ELR (cell line): ENCODE data around the gene DPM2.
A peak's percentile ranks its signal among the peaks of the same experiment; 100 is the strongest.

Experiments
- DNase-seq: peaks from one replicate; pipeline ENCODE4 v3.0.0-alpha.2; 2015; ENCODE audit warnings: low read depth

DPM2 gene

DNA sequence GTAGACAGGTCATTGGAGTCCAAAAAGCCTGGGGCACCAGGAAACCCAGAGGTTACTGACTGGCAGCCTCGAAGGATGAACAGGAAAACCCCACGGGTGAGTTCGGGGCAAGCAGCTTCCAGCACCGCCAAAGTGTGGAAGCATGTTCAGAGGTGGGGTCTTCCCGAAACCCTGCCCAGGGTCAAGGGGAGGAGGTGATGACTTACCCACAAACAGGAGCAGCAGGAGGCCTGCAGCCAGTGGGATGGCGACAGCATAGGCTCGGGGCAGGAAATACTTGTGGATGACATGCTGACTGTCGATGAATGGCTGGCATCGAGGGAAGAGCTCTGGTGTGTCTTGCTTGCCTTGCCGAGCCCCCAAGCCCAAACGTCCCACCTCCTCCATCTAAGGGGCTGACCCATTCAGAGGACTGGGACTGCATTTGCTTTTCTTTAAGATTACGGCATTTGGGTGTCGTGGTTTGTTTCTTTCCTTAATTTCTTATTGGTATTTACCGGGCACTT lies 1.3 kb downstream of the DPM2 start:
- no peak for DNase-seq

DNA sequence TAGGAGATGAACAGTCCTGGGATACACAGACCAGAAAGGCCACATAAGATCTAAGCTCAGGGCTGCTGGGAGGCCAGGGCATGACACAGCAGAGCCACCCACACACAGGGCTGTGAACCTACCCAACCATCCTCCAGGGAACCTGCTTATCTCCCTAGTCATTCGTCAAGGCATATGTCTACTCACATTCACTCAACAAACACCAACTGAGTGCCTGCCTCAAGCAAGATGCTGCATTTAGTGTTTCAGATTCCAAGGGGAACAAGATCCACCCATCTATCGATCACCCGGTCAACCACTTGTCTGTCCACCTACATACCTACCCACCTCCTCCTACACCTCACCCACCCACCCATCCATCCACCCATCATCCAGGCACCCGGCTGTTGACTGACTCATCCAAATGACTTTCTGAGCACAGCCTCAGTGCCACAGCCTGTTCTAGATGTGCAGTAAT lies 1.9 kb downstream of the DPM2 start:
- DNase-seq = peak; percentile 31

- no peak for DNase-seq
These were observed 2.7 kb downstream of the DPM2 start for GRCh38 chr9:127934986-127935385.

DNA sequence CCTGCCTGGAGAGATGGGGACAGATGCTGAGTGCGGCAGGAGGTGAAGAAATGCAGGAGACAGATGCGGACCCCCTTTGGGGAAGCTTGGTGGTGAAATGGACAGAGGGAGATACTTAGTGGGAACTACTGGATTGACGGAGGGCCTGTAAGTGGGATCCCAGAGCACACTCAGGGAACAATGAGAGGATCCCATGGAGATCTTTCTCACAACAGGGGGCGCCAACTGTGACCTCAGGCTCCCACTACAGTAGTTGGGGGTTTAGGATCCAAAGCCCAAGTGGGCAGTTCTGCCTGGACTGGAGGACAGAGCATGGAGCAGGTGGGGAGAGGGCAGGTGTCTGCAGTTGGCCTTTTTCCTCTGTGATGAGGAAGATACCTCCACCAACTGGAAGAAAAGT lies 3.4 kb downstream of the DPM2 start:
- DNase-seq = no peak

DNA sequence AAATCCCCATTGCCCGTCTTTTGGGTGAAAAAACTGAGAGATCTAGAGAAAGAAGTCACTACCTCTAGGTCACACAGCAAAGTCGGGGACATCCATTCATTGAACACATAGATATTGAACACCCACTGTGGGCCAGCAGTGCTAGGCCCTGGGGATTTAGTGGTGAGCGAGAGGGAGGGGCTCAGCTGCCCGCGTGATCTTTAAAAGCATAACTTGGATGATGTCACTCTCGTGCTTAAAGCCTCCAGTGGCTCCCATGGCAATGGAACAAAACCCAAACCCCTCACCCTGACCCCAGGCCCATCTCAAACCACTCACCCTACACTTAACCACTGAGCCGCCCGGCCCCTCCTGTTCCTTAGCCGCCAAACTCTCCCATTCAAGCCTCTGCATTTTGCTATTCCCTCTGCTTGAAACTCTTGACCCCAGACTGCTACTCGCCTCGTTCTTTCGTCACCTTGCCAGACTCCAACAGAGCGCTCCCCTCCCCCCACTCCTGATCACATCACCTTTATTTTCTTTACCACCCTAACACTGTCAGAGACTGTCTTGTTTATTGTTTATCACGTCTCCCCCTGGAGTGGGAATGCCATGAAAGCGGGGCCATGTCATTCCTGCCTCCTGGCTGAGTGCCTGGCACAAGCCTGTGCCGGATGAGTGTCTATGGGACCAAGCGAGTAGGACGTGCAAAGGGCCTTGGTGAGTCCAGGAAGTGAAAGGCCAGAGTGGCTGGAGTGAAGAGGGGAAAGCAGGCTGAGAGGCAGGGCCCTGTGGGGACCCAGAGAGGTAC lies 6.4 kb downstream of the DPM2 start:
- DNase-seq = peak; percentile 78

DNA sequence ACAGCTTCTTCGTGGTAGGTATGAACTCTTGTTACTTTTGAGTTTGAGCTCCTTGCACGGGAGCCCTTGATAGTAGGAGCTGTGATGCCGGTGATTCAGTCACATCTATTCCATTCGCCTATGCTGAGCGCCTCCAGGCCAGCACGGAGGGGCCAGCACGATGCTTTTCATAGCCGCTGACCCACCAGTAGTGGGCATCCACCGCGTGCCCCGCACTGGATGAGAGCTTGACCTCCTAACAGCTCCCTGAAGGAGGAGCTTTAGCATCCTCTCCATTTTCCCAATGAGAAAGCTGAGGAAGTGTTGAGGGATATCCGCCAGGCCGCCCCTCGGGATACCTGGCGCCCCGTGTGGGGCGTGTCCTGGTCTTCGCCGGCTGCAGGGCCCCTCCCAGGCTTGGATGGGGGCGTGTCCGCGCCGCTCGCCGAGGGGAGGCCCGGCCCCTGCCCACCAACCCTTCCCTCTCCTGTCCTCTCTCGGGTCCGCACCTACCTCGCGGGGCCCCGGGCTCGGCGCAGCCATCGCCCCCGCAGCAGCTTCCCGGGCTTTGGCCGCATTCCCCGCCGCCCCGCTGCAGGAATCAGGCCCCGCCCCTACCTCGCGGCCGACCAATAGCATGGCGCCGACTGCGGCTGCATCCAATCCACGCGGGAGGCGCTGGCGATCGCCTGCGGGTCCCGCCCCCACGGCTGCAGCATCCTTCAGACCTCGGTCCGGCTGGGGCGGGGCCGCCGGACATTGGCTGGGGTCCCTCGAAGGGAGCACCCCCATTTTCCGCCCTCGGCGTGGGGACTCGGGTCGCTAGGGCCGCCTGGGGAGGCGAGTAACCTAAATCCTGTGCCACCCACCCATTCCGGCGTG lies 7.2 kb downstream of the DPM2 start, which contains the start of gene PIP5KL1:
Gene PIP5KL1, minus strand, starts transcription at position 547 of the 861 bp plus-strand sequence. Its CDS starts 25 bp downstream, at position 522.
- peak; percentile 92 for DNase-seq

GRCh38 chr9:127929625-127929979 lies 8.1 kb downstream of the DPM2 start:
- DNase-seq = no peak

DNA sequence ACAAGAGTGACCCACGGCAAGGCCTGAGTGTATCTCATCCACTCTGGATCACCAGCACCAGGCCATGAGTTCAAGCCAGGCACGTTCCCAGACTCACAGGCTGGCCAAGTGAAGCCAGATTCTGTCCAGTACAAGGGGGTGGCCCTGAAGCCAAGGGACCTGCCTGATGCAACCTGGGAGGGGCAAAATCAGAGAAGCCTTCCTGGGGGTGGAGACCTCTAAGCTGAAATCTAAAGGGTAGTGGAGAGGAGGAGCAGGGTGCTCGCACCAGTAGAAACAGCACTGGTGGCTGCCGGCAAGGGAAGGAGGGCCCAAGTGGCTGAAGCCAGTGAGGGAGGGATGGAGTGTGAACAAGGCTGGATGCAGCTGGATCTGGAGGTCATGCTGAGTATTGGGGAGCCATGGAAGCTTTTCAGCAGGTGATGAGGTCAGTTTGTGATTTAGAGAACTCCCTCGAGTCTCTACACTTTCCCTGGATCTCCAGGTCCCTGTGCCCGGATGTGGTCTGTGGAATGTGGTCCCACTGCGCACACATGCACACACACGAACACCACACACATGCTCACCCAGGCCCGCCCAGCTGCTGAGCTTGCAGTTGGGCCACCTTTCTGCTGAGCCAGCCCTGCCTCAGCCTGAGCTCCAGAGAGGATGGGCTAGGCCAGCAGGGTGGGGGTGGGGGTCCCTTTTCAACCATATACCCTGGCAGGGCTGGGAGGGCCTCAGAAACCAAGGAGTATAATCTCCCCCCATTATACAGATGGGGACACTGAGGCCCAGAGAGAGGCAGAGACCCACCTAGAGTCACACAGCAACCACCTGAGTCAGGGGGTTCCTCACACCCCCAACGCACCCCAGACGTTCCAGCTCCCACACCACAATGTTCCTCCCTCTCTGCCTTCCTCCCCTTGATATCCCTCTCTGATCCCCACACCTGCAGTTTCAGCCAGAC lies 8.7 kb downstream of the DPM2 start:
- peak; percentile 37 for DNase-seq

DNA sequence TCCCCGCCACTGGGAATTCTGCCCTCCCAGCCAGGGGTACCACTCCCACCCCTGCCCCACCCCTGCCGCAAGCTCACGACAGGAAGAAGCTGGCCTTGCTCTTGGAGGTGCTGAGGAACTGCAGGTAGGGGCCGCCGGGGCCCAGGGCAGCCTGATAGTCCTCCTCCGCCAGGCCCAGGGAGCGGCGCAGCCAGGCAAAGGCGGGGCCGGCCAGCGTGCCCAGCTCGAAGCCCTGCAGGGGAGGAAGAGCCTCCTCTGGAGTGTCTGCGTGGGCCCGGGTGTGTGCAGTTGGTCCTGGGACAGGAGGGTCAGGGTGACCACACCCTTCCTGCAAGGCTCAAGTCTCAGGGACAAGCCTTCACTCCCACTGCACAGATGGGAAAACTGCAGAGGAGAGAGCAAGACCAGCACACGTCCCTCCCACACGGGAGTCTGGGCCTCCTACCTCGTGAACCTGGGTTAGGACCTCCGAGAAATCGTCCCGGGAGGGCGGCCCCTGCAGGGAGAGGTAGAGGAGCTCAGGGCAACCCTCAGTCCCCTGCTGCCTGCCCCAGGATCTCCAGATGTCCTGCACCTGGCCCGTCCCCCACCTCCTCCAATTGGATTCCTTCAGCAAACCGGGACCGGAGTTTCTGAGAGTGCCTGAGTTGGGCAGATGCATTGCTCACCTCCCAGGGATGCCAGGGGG lies 9.5 kb downstream of the DPM2 start:
- DNase-seq = no peak

DNA sequence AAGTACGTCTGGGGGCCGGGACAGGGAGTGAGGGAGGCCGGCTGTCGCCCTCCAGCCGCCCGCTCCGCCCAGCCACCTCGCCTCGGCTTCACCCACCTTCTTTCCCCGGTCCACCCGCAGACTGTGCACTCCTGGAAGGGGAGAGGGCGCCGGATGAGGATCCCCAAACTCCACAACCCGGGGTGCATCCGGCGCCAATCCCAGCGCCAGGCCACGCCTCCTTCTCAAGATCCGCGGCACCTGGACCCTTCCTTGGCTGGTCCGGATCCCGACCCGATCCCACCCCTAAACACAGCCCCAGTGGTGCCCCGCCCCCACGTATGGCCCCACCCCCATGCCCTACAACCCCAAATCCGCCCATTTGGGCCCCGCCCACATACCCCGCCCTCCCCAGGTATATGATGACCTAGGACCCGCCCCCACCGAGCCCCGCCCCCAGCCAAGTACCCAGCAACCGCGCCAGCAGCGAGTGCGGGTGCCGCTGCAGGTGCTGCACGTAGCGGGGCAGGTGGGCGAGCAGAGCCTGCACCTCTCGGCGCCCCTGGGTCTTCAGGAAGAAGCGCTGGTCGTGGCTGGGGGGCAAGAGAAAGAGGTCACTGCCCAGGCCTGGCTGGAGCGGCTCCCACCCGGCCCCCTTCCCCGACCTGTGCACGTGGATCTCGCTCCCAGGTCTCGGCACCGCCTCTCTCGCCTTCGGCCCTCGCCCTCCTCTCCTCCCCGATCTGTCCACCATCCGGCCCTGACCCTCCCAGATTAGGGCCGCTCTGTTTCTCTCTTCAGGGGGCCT lies 10.3 kb downstream of the DPM2 start:
- DNase-seq = no peak

DNA sequence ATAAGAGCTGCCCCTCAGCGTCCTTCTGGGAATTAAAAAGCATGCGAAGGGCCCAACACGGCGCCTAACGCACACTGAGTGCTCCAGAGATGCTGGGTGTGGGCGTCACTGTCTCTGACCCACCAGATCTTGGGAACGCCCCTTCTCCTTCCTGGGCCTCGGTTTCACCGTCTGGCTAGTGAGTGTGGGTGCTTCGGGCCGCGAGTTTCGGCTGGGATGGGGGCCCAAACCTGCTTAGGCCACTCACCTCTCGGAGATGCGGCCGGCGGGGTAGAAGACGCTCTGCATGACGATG lies 10.8 kb downstream of the DPM2 start:
- DNase-seq = no peak

DNA sequence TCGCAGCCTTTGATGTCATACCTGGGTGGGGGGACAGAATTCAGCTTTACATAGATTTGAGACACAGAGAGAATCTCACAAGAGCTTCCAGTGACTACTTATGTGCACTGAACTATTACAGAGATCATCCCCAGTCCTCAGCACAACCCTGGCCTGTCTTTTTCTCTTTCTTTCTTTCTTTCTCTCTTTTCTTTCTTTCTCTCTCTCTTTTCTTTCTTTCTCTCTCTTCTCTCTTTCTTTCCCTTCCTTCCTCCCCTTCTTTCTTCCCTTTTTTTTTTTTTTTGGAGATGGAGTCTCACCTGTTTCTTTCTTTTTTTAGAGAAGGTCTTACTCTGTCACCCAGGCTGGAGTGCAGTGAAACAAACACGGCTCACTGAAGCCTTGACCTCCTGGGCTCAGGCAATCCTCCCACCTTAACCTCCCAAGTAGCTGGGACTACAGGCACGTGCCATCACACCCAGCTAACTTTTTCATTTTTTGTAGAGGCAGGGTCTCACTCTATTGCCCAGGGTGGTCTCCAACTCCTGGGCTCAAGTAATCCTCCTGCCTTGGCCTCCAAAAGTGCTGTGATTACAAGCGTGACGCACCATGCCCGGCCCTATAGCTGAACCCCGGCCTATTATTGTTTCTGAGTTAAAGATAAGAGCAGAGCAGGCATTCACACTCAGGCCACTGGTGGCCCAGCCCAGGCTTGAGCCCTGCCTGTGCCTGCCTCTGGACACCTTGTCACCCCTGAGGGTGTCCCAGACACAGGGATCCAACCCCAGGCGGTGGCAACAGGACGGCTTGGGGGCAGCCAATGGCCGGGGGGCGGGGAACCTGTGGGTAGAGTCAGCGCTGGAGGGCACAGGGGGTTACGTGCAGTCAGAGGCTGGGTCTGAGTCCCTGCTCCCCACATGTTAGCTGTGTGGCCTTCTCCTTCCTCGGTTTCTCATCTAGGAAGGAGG lies 11.4 kb downstream of the DPM2 start:
- DNase-seq = no peak

DNA sequence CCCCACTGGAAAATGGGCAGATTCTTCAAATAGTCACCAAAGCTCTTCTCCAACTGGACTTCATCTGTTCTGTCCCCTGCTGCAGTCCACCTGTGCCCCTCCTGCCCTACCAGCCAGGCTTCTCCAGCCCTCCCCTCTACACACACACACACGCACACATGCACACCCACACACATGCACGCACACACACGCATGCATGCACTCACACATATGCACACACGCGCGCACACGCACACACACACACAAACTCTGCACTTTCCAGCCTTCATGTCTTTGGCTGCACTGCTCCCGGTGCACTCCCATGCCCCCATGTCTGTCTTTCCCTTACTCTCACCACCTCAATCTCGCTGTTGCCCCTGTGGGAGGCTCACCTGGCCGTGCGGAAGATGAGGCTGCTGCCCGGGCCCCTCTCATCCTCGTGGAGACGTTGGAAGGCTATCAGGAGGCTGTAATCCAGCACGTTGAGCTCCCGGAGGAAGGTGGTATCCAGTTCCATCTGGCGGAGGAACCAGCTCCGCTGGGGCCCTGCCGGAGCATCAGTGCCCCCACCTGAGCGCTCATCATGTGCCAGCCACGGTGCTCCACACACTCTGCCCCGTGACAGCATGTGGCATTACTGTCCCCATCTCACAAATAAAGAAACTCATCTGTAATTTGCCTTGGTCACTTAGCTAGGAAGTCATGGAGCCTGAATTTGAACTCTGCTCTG lies 12.8 kb downstream of the DPM2 start:
- no peak for DNase-seq

DNA sequence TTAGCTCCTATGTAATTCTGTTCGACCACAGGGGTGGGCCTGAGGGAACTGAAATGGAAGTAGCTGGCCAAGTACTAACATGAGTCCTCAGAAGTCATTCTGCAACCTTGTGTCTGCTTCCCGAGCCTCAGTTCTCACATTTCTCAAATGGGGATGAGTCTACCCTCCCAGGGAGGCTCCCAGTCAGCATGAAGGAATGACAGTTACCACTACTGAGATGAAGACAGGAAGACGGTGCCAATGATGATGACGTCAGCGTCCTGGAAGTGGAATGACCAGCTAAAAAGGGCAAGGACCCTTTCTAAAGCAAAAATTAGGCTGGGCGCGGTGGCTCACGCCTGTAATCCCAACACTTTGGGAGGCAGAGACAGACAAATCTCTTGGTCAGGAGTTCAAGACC lies 13.9 kb downstream of the DPM2 start:
- DNase-seq = peak; percentile 99

GRCh38 chr9:127923046-127923445 lies 14.6 kb downstream of the DPM2 start:
- no peak for DNase-seq

GRCh38 chr9:127921557-127922120 lies 16.0 kb downstream of the DPM2 start:
- peak; percentile 67 for DNase-seq

- no peak for DNase-seq
These were observed 16.9 kb downstream of the DPM2 start for GRCh38 chr9:127920794-127921193.

DNA sequence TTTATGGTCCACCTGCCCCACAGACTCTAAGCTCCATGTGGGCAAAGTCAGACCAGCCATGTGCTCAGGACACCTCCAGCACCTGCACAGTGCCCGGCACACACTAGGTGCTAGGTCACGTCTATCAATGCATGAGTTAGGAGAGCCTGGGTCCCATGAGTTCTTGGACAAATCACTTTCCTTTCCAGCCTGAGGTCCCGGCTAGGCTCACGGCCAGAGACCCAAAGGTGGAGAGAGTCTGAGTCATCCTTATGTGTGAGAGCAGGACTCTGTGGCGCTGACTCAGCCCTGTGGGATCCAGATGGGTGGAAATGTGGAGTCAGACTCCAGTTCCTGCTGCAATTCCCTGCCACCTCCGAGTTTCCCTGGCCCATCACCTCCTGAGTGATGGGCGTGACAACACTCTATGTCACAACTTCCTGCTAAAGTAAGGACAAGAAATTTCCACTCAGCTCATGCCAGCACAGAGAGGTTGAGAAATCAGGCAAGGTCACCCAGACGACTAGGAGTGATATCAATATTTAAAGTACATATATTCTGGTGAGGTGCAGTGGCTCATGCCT lies 18.3 kb downstream of the DPM2 start:
- DNase-seq = peak; percentile 100
